Transverse colon (tissue), 3 donors: ENCODE measurements around the gene NAMPT.

Experiments used
- CTCF ChIP-seq, 5 experiments: fragments of 200-600 bp in 3 of 5; fragments of 450-650 bp in 2 of 5; sonication (generic) in 3 of 5; IDR thresholded peaks; 1 replicate in 2 of 5; 2 replicates in 3 of 5; pipeline ENCODE4 v1.5.1; 2016 to 2017; ENCODE audit warnings: antibody characterized with exemption in 5 of 5, inconsistent platforms in 3 of 5, mild to moderate bottlenecking in 2 of 5, moderate library complexity in 1 of 5
- POLR2A ChIP-seq: fragments of 450-650 bp; IDR thresholded peaks from one replicate; pipeline ENCODE4 v1.6.1; 2016; ENCODE audit warnings: antibody characterized with exemption, mild to moderate bottlenecking, moderate library complexity

DNA sequence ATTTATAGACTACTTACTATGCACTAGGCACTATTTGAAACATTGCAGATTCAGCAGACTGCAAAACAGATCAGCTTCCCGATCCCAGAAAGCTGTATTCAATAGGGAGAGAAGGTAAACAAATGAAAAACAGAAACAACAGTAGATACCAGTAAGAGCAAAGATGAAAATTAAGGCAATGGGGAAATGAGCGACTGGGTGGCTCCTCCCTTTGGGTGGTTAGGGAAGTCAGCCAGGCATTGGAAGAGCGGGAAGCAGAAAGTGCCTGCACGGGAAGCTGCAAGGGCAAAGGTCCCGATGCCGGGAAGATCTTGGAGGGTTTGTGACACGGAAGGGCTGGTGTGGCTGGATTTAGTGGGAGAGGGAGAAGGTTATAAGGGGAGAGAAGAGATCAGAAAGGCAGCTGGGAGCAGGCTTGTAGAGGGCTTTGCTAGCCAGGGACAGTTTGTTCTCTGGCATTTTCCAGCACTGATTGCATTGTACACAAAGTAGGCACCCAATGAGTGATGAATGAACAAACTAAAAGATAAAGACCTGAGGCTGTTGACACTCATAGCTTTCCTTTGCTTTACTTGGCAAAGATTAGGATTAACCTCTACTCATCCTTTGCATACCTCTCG is 67.8 kb downstream of the NAMPT start:
- no peak for TF ChIP-seq POLR2A
- TF ChIP-seq CTCF (IDR thresholded peaks at IDR 0.05) = no peak
